Caco-2 (cell line): ENCODE measurements around the gene CEP20. TPM values are rescaled to one million over a fixed set of nuclear protein-coding genes. Genes with fewer than 3 reads are reported as not detected.
"Not testable (repeated sequence)": the region's sequence is repeated elsewhere in the genome, so short reads cannot be mapped to it uniquely, and the experiment has no call there.

Experiments used
- Bru-seq: library from RNA; stranded (reverse); fragments of 400-500 nt; gene quantifications from one replicate; lab custom pipeline; 2021; lab: Mats Ljungman, UMichigan
- BruChase-seq, 2 experiments: library from RNA; stranded (reverse); fragments of 400-500 nt; gene quantifications; one replicate each; lab custom pipeline; 2021; lab: Mats Ljungman, UMichigan
- BruUV-seq: library from RNA; stranded (reverse); fragments of 400-500 nt; replicated peaks from 2 replicates; lab custom pipeline; 2021; lab: Mats Ljungman, UMichigan
- CTCF ChIA-PET: fragments of 300-600 bp; sonication (Branson Sonifier 250); formaldehyde crosslinking; loops from one replicate; lab custom pipeline; 2022; ENCODE audit warnings: antibody characterized with exemption; lab: Charles Lee
- POLR2A ChIA-PET: fragments of 300-600 bp; sonication (Branson Sonifier 250); formaldehyde crosslinking; loops from one replicate; lab custom pipeline; 2022; ENCODE audit warnings: antibody characterized with exemption; lab: Charles Lee
- DNase-seq, 2 experiments: peaks; one replicate each; pipeline versions ENCODE4 v3.0.0 to v3.0.0-alpha.2; 2020 to 2022
- H3K27me3 ChIP-seq: replicated peaks from 2 replicates; pipeline ENCODE4 v1.6.0; 2011; ENCODE audit warnings: low read length; ENCODE audit not compliant: control insufficient read depth, insufficient read depth
- H3K36me3 ChIP-seq: 2 replicates; pipeline ENCODE4 v1.5.1; 2011; ENCODE audit warnings: low read length; ENCODE audit not compliant: control insufficient read depth, insufficient read depth
- H3K4me1 ChIP-seq: fragments of 250-450 bp; sonication (Bioruptor Pico); 2 replicates; pipeline ENCODE4 v1.5.1; 2020; ENCODE audit warnings: mild to moderate bottlenecking
- H3K4me3 ChIP-seq: 2 replicates; pipeline ENCODE4 v1.5.1; 2011; ENCODE audit warnings: low read depth, mild to moderate bottlenecking, control low read depth, low read length
- H3K9me3 ChIP-seq: fragments of 250-450 bp; sonication (Bioruptor Pico); 2 replicates; pipeline ENCODE4 v1.5.1; 2020; ENCODE audit warnings: mild to moderate bottlenecking, moderate library complexity
- H3K27ac Mint-ChIP-seq: one replicate; pipeline ENCODE4 v1.8.0; 2022; ENCODE audit warnings: mixed read lengths; ENCODE audit not compliant: unreplicated experiment
- H3K27me3 Mint-ChIP-seq: one replicate; pipeline ENCODE4 v1.8.0; 2022; ENCODE audit warnings: mixed read lengths; ENCODE audit not compliant: insufficient read depth, unreplicated experiment
- H3K36me3 Mint-ChIP-seq: one replicate; pipeline ENCODE4 v1.8.0; 2022; ENCODE audit warnings: mild to moderate bottlenecking, mixed read lengths; ENCODE audit not compliant: insufficient read depth, unreplicated experiment
- H3K4me1 Mint-ChIP-seq: one replicate; pipeline ENCODE4 v1.8.0; 2022; ENCODE audit warnings: low read depth, mixed read lengths; ENCODE audit not compliant: unreplicated experiment
- H3K4me3 Mint-ChIP-seq: one replicate; pipeline ENCODE4 v1.8.0; 2022; ENCODE audit warnings: mild to moderate bottlenecking, moderate library complexity, mixed read lengths; ENCODE audit not compliant: unreplicated experiment
- H3K9me3 Mint-ChIP-seq: one replicate; pipeline ENCODE4 v1.8.0; 2022; ENCODE audit warnings: mixed read lengths; ENCODE audit not compliant: unreplicated experiment
- intact Hi-C: fragments of 100-400 bp; cut with micrococcal nuclease; formaldehyde crosslinking; loops from one replicate; pipeline ENCODE4 v1.10.0; 2022; ENCODE audit not compliant: unreplicated experiment
- long read RNA-seq: library from polyadenylated mRNA; stranded (forward); transcript quantifications from one replicate; pipeline ENCODE4 v2.0.0, GENCODE V29; 2022
- total RNA-seq: library from RNA; stranded (reverse); gene quantifications from 2 replicates; pipeline ENCODE4 v1.2.3, GENCODE V29; 2022
- TF ChIP-seq, protein P1 (sequence below), 2 experiments: fragments of 200-600 bp in 1 of 2; IDR thresholded peaks; 1 replicate in 1 of 2; 2 replicates in 1 of 2; pipeline versions ENCODE4 v1.5.1 to v1.8.0; 2011 to 2022; ENCODE audit warnings: antibody characterized with exemption in 1 of 2, control low read depth in 1 of 2, inconsistent platforms in 1 of 2, low read depth in 1 of 2, low read length in 1 of 2, mild to moderate bottlenecking in 1 of 2, moderate library complexity in 1 of 2; ENCODE audit not compliant: insufficient read depth in 1 of 2, severe bottlenecking in 1 of 2, unreplicated experiment in 1 of 2

Gene CEP20, protein sequence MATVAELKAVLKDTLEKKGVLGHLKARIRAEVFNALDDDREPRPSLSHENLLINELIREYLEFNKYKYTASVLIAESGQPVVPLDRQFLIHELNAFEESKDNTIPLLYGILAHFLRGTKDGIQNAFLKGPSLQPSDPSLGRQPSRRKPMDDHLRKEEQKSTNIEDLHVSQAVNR
- 26.0 and 30.2 TPM in 2 replicates for total RNA-seq
- percentile 80 among the genes with signal in this experiment for Bru-seq, nascent RNA
- BruChase-seq, experiment 1, labeled RNA remaining after a 2-hour chase, result percentile 87 among the genes with signal in this experiment
- BruChase-seq, experiment 2, labeled RNA remaining after a 6-hour chase, result percentile 88 among the genes with signal in this experiment
- long read RNA-seq, transcript FOPNL-207 (4 exons, 530 nt), result minor isoform, 10 of 118 reads
- long read RNA-seq, transcript FOPNL-201 (5 exons, 2,275 nt), result major isoform, 95 of 118 reads
- long read RNA-seq, partial matches to known transcripts, result 0 of 118 reads
- long read RNA-seq, other reads (novel, unspliced or antisense), result 6 of 118 reads

DNA sequence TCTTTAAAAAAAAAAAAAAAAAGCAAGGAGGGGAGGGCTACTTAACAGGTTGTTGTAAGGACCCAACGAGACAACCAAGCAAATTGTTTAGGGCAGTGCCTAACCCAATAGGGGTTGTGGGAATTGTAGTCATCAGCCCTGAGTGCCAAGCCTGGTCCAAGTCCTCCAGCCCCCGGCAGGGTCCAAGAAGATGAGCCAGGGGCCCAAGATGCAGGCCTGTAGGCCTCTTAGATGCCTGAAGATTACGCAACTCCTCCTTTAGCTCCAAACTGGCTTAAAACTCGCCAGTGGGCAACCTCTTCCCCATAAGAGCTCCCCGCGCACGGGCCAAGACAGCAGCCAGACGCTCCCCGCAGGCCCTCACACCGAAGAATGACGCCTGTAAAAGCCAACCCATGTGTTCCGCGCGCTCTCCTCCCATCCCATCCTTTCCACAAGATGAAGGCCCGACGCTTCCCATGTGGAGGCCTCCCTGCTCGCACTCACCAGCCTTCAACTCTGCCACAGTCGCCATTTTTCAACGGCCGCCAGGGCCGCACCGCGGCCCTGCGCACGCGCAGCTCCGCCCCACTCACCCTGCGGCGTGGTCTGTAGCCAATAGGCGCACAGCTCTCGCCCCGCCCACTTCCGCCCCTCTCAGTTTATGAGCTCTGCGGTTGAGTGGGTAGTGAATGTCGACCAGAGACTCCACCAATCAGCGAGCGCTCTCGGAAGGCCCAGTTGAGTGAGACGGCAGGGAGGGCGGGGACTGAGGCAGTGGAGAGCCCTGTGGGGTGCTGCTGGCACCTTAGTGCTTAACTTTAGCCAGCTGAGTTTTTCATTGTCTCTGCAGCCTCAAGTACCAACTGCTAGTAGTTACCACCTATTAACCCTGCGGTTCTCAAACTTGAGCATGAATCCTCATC is at the start of gene CEP20:
Gene CEP20, minus strand, starts transcription at position 532 of the 905 bp plus-strand sequence. Its CDS starts 18 bp downstream, at position 514.
- Mint-ChIP-seq H3K4me1 (peaks cover 6% of the 10 kb centered on the region), H3K27me3 (no peaks in the 10 kb centered on the region), H3K27ac (peak within 1 kb of the TSS; percentile 95), H3K4me3 (peak within 1 kb of the TSS; percentile 93), H3K36me3 (peaks cover 16% of the 10 kb centered on the region), H3K9me3 (no peaks in the 10 kb centered on the region)
- BruUV-seq, result TSS peak; percentile 69
- peak within 1 kb of the TSS; percentile 87 for H3K4me3 ChIP-seq
- POLR2A ChIA-PET, result interaction anchor here (0.6 to 1.3 kb wide), 8 partner anchors 9 to 342 kb away, joined by 3 to 10 read pairs (median 4); no protein-coding TSS in a partner anchor
- CTCF ChIA-PET, result interaction anchor here (0.7 to 1.3 kb wide), 8 partner anchors 11 to 255 kb away, joined by 3 to 13 read pairs (median 4); no protein-coding TSS in a partner anchor
- TF ChIP-seq, protein P1, sequence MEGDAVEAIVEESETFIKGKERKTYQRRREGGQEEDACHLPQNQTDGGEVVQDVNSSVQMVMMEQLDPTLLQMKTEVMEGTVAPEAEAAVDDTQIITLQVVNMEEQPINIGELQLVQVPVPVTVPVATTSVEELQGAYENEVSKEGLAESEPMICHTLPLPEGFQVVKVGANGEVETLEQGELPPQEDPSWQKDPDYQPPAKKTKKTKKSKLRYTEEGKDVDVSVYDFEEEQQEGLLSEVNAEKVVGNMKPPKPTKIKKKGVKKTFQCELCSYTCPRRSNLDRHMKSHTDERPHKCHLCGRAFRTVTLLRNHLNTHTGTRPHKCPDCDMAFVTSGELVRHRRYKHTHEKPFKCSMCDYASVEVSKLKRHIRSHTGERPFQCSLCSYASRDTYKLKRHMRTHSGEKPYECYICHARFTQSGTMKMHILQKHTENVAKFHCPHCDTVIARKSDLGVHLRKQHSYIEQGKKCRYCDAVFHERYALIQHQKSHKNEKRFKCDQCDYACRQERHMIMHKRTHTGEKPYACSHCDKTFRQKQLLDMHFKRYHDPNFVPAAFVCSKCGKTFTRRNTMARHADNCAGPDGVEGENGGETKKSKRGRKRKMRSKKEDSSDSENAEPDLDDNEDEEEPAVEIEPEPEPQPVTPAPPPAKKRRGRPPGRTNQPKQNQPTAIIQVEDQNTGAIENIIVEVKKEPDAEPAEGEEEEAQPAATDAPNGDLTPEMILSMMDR (IDR thresholded peaks at IDR 0.05; ENCODE audit: insufficient read depth in 1 of 2, low read depth in 1 of 2, low read length in 1 of 2, severe bottlenecking in 1 of 2, unreplicated experiment in 1 of 2), result no peak
- H3K27me3 ChIP-seq, result no peaks in the 10 kb centered on the region
- peak; percentile 98 to 99 for DNase-seq
- no peaks in the 10 kb centered on the region for H3K36me3 ChIP-seq
- intact Hi-C loops, result no loop called here
- no peaks in the 10 kb centered on the region for H3K9me3 ChIP-seq
- H3K4me1 ChIP-seq, result peaks cover 4% of the 10 kb centered on the region; the same call in 1 of the 2 replicates

DNA sequence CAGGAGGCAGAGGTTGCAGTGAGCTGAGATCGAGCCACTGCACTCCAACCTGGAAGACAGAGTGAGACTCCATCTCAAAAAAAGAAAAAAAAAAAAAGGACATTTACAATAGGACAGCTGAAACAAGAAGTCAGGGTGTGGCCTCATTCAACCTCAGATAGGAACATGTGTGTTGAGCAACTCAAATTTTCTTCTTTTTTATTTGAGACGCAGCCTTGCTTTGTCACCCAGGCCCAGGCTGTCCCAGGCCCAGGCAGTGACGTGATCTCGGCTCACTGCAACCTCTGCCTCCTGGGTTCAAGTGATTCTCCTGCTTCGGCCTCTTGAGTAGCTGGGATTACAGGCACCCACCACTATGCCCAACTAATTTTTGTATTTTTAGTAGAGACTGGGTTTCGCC is 48.4 kb upstream of the CEP20 start:
- H3K36me3 ChIP-seq, H3K4me3 ChIP-seq, H3K27me3 Mint-ChIP-seq, H3K27ac Mint-ChIP-seq, H3K9me3 ChIP-seq, intact Hi-C loops, H3K4me1 ChIP-seq, H3K4me3 Mint-ChIP-seq, H3K27me3 ChIP-seq, BruUV-seq, CTCF ChIA-PET, DNase-seq, H3K36me3 Mint-ChIP-seq, H3K4me1 Mint-ChIP-seq, POLR2A ChIA-PET, H3K9me3 Mint-ChIP-seq: not testable (repeated sequence)

DNA sequence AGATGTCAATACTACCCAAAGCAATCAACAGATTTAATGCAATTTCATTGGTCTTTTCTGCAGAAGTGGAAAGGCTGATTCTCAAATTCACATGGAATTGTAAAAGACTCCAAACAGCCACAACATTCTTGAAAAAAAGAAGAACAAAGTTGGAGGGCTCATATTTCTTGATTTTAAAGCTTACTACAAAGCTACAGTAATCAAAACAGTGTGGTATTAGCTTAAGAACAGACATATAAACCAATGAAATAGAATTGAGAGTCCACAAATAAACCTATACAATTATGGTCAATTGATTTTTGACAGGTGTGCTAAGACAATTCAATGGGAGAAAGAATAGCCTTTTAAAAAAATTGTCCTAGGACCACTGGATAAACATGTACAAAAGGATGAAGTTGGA is 46.6 kb upstream of the CEP20 start:
- Mint-ChIP-seq H3K9me3 (no peaks in the 10 kb centered on the region), H3K27ac (no peak overlapping the region), H3K36me3 (no peaks in the 10 kb centered on the region), H3K27me3 (no peaks in the 10 kb centered on the region), H3K4me1 (no peaks in the 10 kb centered on the region), H3K4me3 (no peak overlapping the region)
- DNase-seq, result no peak
- ChIA-PET CTCF (no interaction called here), POLR2A (no interaction called here)
- H3K4me1 ChIP-seq, result no peaks in the 10 kb centered on the region
- H3K36me3 ChIP-seq, result no peaks in the 10 kb centered on the region
- no TSS peak for BruUV-seq
- no peak overlapping the region for H3K4me3 ChIP-seq
- TF ChIP-seq, protein P1 (IDR thresholded peaks at IDR 0.05; ENCODE audit: insufficient read depth in 1 of 2, low read depth in 1 of 2, low read length in 1 of 2, severe bottlenecking in 1 of 2, unreplicated experiment in 1 of 2), result no peak
- H3K9me3 ChIP-seq, result no peaks in the 10 kb centered on the region
- intact Hi-C loops, result no loop called here
- no peaks in the 10 kb centered on the region for H3K27me3 ChIP-seq
